GM21528 (cell line): ENCODE results near the gene ARNT2.

Experiments used
- ATAC-seq: cut with Tn5 transposase; IDR thresholded peaks from one replicate; pipeline ENCODE4 v1.9.1; 2021; ENCODE audit warnings: mild to moderate bottlenecking, moderate library complexity; ENCODE audit not compliant: unreplicated experiment, low FRiP score

The ARNT2 gene

DNA sequence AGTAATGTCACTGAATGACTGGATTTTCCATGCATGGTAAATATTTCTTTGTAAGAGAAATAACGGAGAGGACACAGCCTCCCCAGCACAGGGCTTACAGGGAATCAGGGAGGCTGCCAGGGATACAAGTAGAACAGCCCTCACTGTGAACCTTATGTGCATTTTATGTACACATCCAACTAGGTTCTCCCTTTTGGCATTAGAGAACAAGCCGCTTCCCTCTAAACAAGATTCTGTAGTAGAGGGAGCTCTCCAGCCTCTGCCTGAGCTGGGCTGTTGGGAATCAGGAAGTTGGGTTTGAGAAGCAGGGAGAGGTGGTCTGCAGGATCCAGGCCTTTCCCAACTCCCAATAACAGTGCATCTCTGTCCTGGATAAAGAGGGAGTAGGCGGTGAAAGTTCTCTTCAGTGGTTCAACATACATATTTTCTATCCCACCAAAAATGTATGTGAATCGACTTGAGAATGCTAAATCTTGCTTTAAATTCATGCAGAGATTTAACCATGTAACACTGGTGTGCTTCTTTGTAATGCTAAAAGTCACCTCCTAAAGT lies 83.7 kb downstream of the ARNT2 start:
- ATAC-seq: no peak

DNA sequence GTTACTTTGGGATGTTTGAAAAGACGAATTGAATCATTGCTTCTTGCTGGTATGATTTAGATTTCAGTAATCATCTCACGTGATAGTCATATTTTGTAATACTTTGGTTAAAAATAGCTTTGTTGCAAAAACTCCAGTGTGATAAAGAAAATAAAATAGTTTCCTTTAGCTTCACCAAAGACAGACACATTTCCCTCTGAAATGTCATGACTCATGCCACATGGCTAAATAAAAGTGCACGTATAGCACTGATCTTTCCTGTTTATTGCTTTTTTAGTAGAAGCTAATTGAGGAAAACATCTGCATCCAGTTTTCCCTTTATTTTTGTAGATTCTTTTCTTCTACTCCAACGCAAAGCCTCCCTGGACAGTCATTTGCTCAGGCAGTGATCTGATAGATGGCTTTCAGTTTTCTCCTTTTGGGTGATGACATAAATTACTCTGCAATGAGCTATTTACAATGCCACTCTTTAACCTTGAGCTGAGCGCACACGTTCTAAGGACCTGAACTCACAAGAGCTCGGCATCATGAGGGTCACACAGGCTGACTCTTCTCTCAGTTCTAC lies 84.9 kb downstream of the ARNT2 start:
- no peak for ATAC-seq

DNA sequence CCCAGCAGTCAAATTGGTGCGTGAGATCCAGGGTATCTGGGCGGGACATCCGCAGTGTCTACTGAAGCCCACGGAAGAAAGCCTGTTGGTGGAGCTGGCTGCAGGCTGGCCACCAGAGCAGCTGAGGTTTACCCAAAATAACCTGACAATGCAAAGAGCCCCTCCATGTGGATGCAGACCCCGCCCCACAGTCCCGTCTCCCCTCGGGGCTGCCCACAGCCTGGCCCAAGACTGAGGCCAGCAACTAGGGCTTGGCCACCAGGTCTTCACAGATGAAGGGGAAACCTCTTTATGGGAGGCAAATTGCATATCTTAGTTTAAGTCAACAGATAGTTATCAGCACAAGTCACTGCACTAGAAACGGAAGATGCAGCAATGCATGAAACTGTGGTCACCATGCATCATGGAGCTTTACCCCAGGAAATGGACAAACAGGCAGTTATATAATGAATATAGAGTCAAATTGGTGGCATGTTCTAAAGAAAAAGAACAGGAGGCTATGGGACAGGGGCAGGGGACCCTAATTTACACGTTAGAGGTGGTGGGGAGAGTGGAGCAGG lies 86.3 kb downstream of the ARNT2 start:
- ATAC-seq: no peak

DNA sequence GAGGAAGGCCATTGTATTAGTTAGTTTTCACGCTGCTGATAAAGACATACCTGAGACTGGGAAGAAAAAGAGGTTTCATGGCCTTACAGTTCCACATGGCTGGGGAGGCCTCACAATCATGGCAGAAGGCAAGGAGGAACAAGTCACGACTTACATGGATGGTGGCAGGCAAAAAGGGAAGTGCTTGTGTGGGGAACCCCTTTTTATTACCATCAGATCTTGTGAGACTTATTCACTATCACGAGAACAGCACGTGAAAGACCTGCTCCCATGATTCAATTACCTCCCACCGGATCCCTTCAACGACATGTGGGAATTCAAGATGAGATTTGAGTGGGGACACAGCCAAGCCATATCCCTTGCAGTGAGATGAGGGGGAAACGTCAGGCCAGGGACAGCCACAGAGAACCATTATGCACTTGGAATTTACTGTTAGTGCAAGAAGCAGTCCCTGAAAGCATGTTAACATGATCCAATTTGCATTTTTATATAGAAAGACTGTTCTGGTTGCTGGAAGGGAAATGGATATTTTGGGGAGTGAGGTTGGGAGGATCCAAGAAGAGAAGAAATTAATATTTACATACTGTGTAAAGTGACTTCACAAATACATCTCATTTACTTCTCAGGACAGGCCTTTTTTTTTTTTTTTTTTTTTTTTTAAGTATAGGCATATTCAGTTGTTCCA lies 87.1 kb downstream of the ARNT2 start:
- no peak for ATAC-seq

DNA sequence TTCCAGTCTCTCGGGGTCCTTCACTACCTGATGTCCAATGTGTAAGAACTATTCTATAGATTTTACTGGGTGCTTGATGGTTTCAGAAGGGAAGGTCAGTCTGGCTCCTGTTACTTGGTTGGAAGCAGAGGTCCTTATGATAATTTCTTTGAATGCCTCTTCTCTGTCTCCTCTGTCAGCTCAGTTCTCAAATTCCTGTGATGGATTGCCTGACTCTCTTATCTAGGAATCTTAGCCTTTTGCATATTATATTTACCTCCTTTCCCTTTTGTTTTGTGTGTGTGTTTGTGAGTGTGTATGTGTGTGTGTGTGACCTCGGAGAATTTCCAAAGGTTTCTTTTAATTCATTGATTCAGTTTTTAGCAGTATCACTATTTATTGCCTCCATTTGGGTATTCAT lies 88.2 kb downstream of the ARNT2 start:
- no peak for ATAC-seq

DNA sequence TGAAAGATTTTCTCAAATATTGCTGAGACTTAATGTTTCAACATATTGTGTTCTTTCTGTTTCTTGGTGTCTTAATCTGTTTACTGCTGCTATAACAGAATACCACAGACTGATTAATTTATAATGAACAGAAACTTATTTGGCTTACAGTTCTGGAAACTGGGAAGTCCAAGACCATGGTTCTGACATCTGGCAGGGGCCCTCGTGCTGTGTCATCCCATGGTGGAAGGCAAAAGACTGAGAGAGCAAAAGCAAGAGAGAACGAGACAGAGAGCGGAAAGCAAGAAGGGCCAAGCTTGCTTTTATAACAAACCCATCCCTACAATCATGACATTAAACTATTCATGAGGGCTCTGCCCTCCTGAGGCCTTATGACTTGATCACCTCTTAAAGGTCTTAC lies 88.7 kb downstream of the ARNT2 start:
- no peak for ATAC-seq

DNA sequence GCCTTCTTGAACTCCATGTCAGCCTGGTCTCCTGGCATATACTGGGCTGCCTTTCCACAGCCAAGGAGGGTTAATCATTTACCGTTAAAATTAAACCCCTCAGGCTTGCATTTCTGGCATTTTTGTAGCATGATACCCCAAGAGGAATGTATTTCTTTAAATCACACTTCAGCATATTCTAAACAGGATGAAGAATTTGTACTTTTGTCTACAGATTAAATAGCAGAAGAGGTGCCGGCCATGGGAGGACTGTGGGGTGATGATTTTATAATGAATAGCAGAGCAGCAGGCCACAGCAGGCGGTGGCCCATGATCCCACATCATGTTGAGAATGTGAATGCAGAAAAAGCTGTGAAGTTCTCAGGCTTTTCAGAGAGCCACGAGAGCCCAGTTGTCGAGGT lies 90.2 kb downstream of the ARNT2 start:
- no peak for ATAC-seq

DNA sequence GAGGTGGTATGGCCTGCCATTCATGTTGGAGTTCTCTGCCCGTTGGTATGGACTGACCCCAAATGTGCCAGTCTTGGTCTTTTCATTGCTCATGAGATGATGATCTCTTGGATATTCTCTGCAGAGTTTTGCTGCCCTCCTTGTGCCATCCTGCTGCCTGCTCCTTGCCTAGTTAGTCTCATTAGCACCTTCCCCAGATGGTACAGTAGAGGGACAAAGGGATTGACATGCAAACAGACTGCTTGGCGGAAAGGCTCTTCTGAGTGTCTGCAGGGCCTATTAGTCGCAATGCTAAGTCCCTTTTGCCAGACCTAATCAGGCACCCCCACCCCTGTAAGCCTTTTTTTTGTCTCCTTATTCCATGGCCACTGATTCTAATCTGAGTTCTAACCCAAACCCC lies 90.6 kb downstream of the ARNT2 start:
- ATAC-seq: no peak

DNA sequence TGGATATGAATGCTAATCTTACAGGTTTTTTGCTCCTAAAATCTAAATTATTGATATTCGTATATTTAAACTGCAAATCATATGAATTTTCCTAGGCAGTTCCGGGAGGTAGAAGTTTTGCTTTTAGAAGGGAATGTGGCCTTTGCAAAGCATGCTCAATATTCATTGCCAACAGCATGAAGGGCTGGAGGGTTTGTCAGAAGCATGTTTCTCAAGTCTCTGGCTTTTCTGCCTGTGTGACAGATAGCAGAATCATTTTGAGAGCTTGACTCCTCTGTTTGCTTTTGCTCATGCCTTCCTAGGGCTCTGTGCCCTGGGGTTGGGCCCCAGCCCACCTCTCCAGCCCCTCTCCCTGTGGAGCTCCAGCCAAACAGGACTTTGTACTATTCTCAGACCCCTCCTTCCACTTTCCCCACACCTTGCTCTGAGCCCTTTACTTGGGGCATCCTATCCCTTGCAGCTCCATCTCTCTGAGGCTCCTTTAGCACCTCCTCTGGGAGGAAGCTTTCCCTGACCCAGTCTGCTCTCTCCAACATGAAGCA lies 91.3 kb downstream of the ARNT2 start:
- no peak for ATAC-seq

DNA sequence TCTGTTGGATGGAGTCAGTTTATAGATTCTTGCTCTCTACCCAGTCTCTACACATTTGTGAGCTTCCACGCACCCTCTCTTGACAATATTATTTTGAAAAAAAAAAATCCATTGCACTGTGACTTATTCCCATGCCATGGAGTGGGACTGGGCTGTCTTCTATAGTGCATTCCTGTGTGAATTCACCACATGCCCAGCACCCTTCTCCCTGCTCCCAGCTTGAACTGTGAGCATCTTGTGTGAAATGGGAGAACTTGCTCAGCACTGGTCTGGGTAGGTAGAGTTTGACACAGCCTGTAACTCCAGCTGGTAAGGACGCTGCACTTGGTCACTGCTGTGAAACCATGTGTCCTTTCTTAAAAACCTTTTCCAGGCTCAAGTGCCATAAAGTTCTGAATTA lies 91.9 kb downstream of the ARNT2 start:
- no peak for ATAC-seq

DNA sequence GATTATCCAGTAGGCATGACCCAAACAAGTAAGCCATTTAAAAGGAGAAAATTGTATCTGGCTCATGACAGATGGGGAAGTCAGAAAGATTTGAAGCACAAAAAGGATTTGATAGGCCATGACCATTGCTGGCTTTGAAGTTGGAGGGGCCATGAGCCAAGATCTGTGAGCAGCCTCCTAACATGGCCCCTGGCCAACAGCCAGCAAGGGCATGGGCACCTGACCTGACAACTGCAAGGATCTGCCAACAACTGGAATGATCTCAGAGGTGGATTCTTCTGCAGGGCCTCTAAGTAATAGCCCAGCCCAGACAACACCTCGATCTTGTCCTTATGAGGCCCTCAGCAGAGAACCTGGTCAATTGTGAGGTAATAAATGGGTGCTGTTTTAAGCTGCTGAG lies 93.0 kb downstream of the ARNT2 start:
- no peak for ATAC-seq

DNA sequence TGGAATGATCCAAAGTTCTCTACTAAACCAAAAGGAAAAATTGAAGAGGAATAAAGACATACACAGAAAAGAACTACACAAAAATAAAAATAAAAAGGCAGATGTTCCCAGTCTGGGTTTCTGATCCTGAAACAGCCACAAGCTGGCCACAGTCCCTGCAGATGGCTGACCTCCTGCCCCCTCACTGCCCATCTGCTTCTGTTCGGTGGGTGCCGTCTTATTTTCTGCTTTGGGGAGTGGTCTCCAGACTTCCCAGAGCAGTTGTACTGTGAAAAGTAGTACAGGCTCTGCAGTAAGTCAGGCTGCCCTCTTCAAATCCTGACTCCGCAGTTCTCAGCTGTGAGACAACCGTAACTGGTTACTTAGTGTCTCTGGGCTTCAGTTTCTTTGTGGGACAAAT lies 94.5 kb downstream of the ARNT2 start:
- ATAC-seq: no peak

DNA sequence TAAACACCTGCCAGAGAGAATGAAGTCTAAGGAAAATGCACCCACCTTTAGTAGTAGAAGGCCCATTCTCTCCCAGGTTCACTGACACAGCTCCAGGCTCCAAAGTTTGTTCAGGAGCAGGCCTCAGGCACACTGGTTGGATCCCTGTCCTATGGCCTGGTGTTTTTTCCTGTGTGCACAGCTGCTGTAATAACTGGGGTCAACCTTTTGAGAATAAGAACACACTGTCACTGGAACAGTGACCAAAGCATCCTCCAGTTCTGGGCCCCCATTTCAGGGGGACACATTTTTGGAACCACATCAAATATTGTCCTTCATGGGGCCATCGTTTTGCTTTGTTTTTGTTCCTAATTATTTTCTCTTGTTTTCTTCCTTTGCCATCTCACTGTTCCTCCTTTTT lies 95.8 kb downstream of the ARNT2 start:
- ATAC-seq: no peak

DNA sequence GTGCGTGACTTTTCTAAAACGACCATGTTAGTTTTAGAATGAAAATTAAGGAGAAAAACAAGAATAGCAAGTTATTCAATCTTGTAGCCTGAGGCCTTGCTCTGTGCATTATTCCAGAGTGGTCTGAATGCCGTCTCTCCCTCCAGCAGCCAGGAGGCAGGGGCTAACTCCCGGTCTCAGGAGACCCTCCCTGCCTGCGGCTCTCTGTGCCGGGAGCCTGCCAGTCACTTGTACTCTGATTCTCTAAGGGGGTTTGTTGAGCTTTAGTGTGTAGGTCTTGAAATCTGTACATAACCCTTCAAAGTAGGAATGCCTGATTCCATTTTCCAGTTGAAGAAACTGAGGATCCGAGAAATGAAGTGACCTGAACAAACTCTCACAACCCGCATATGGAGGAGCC lies 97.3 kb downstream of the ARNT2 start:
- no peak for ATAC-seq

DNA sequence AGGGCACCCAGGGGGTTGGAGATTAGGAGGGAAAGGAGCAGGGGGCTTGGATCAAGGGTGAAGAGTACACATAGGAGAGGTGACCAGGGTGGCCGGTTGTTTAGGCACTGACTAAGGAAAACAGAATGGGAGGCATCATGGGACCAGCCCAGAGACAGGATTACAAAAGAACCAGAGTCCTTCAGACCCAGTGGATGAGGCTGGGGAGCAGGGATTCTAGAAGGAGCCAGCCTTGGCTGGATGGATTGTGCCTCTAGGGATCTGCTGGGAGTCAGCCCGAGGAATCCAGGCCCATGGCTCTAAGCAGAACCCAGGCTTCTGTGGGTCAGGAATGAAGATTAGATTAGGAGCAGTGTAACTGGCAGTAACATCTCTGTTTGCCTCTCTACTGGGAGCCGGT lies 98.6 kb downstream of the ARNT2 start:
- no peak for ATAC-seq

DNA sequence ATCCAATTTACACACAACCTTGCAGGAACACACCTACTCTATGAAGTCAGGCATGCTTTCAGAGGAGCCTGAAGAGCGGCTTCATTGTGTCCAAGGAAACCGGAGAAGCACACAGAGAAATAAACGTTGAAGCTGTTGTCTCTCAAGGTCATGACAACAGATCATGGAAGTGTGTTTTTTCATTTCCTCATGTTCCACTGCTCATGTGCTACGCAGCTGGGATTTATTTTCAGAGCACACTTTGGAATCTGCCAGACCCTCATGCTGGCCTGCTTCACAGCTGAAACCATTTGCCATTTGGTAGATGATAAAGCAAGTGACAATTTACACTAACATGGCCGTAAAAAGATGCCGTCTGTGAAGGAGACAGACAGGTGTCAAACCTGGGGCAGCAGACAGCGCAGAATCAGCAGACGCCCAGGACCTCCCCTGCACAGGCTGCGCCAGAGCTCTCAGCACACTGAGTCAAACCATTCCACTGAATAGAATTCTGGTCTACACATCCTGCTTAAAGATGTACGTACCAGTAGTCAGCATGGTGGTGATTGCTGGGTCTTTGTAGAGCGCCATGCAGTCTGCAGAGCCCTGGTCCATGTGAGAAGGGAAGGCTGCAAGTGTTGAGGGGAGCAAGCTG lies 99.3 kb downstream of the ARNT2 start:
- ATAC-seq: no peak

DNA sequence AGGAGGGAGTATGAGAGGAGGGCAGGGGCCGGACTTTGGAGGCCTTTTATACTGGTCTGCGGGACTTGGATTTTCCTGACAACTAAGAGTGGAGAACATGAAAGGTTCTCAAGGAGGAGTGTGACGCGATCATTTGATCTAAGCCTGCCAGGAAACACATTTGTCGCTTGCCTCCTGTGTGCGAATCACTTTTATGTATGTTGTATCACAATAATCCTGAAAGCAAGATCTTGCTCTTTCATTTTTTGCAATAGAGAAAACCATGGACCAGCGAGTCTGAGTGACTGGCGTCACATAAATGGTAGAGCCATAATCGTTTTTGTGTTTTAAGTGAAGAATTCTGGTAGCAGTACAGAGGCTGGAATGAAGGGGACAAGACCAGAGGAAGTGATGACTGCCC lies 100.7 kb downstream of the ARNT2 start:
- no peak for ATAC-seq

DNA sequence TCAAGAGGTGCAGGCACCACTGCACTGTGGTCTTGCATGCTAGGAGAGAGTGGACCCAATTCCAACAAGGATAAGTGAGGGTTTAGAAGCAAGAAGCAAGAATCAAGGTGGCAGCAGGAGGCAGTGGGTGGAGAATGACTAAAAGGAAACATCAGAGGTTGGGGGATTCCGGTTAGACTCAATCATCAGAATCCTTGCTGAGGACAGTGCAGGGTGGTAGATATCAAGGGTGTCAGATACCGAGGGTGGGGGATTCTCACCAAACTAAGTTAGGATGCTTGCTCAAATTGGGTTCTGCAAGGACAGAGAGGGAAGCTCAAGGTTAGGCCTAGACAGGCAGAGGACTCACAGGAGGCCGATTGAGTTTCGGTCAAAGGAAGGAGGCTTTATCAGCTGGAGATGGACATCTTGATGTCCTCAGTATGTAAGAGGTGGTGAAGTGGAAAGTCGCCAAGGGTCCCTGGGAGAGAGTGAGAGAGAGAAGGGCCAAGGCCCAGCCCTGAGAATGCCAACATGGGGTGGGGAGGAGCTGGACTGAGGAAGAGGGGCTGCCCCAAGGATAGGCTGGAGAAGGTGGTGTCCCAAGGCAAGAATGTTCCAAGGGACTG lies 102.2 kb downstream of the ARNT2 start:
- ATAC-seq: no peak

DNA sequence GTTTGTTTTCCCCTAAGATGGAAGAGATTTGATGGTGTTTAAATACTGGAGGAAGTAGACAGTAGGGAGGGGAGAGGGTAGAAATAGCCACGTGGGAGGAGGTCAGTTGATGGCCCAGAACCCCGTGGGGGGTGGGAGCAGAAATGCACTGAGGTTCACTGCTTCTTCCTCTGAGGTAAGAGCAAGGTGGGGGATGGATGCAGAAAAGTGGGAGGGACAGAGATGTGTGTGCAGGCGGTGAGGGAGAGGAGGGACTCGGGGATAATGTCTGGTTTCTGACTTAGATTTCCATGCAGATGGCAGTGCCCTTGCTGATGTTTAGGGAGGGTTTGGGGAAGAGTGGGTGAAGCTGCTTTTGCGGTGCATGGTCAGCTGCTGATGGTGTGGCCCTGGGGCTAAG lies 102.9 kb downstream of the ARNT2 start:
- no peak for ATAC-seq

DNA sequence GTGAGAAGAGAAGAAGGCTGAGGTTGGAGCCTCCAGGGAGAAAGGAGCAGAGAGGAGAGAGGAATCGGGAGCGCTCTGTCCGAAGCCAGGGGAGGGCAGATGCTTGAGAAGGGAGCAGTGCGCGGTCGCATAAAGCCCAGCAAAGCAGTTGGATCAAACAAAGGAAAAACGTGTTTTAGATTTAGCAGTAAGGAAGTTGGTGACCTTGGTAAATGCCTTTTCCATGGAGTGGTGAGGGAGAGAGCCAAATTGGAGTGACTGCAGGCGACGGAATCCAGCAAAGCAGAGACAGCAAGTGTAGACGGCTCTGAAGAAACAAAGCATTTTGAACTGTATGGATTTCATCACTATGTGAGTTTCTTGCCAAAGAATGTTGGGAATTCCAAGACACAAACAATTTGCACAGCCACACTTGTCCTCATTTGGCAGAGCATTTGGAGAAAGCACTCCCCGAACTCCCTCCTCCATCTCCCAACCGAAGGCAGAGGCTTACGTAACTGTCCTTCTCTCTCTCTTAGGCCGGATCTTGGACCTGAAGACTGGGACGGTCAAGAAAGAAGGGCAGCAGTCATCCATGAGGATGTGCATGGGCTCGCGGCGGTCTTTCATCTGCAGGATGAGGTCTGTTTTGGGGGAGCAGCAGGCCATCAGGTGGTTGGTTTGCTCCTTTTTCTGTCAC lies 103.6 kb downstream of the ARNT2 start:
- no peak for ATAC-seq
